ENCODE results near the gene TMEM38B.

- TF ChIP-seq MAX (IDR thresholded peaks at IDR 0.05; ENCODE audit: low read depth) (no peak), RAD21 (IDR thresholded peaks at IDR 0.05; ENCODE audit: low read length) (no peak), CTCF (IDR thresholded peaks at IDR 0.05) (no peak), SMC3 (IDR thresholded peaks at IDR 0.05; ENCODE audit: low read depth, low read length) (no peak), EP300 (IDR thresholded peaks at IDR 0.05; ENCODE audit: borderline replicate concordance in 1 of 2, low read depth in 1 of 2, low read length in 1 of 2) (no peak), IRF3 (IDR thresholded peaks at IDR 0.05; ENCODE audit: low read depth, low read length) (no peak), GATA2 (CRISPR knock-in tag; IDR thresholded peaks at IDR 0.05) (no peak), EZH2phosphoT487 (IDR thresholded peaks at IDR 0.05; ENCODE audit: borderline replicate concordance, low read depth) (no peak), RCOR1 (IDR thresholded peaks at IDR 0.05; ENCODE audit: low read length) (no peak), YY1 (IDR thresholded peaks at IDR 0.05; ENCODE audit: low read depth) (no peak), RFX5 (IDR thresholded peaks at IDR 0.05; ENCODE audit: low read length) (no peak), USF2 (IDR thresholded peaks at IDR 0.05; ENCODE audit: borderline replicate concordance, low read depth, low read length) (no peak)
Observed at GRCh38 chr9:105670315-105670714, 24.0 kb upstream of the TMEM38B start.
